ENCODE results near the gene ATRX. TPM values are rescaled to one million over a fixed set of nuclear protein-coding genes. Genes with fewer than 3 reads are reported as not detected.

The ATRX gene
- total and polyA plus RNA-seq, 2 experiments from 2014 or later: 41.4 to 72.1 TPM

DNA sequence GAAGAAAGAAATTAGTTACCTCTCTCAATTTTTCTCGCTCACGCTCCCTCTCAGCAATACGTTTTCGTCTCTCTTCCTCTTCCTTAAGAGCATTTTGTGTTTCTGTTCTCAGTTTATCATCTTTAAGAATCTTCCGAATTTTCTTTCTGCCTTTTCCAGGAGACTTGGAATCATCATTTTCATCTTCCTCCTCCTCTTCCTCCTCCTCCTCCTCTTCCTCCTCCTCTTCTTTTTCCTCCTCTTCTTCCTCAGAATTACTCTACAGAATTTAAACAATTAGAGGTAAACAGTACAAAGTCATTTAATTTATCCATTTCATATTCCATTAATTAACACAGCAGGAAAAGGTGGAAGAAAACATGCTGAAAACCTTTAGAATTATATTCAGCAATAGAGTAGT, 133.9 kb downstream of the ATRX start:
- no peak overlapping the region for H3K4me2 ChIP-seq
- H3K79me2 ChIP-seq: no peaks in the 10 kb centered on the region
- no peak overlapping the region for H3K27ac ChIP-seq
- no peak for DNase-seq (ENCODE audit: low spot score)
- TF ChIP-seq EZH2 (IDR thresholded peaks at IDR 0.05; ENCODE audit: borderline replicate concordance): no peak
- TF ChIP-seq EZH2phosphoT487 (IDR thresholded peaks at IDR 0.05; ENCODE audit: low read depth, severe bottlenecking, unreplicated experiment): no peak
- TF ChIP-seq, protein P1, sequence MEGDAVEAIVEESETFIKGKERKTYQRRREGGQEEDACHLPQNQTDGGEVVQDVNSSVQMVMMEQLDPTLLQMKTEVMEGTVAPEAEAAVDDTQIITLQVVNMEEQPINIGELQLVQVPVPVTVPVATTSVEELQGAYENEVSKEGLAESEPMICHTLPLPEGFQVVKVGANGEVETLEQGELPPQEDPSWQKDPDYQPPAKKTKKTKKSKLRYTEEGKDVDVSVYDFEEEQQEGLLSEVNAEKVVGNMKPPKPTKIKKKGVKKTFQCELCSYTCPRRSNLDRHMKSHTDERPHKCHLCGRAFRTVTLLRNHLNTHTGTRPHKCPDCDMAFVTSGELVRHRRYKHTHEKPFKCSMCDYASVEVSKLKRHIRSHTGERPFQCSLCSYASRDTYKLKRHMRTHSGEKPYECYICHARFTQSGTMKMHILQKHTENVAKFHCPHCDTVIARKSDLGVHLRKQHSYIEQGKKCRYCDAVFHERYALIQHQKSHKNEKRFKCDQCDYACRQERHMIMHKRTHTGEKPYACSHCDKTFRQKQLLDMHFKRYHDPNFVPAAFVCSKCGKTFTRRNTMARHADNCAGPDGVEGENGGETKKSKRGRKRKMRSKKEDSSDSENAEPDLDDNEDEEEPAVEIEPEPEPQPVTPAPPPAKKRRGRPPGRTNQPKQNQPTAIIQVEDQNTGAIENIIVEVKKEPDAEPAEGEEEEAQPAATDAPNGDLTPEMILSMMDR (IDR thresholded peaks at IDR 0.05; ENCODE audit: poor library complexity): no peak
- 94% methylated on average over 5 of the region's 5 CpGs for WGBS (ENCODE audit: low lambda C conversion rate, missing lambda C conversion rate)
- no peak overlapping the region for H2AFZ ChIP-seq
- no peaks in the 10 kb centered on the region for H3K9me2 ChIP-seq (replicated peaks; ENCODE audit: insufficient read depth)
- H3K36me3 ChIP-seq (replicated peaks; ENCODE audit: insufficient read depth, low read depth): peaks cover 4% of the 10 kb centered on the region
- no peaks in the 10 kb centered on the region for H3K4me1 ChIP-seq (ENCODE audit: insufficient read depth)
- no peak overlapping the region for H3K4me3 ChIP-seq
- no peaks in the 10 kb centered on the region for H3K27me3 ChIP-seq
- no peaks in the 10 kb centered on the region for H3K9me3 ChIP-seq (ENCODE audit: low read depth)
- H4K20me1 ChIP-seq (ENCODE audit: insufficient read depth, poor library complexity, severe bottlenecking): peaks cover 3% of the 10 kb centered on the region

DNA sequence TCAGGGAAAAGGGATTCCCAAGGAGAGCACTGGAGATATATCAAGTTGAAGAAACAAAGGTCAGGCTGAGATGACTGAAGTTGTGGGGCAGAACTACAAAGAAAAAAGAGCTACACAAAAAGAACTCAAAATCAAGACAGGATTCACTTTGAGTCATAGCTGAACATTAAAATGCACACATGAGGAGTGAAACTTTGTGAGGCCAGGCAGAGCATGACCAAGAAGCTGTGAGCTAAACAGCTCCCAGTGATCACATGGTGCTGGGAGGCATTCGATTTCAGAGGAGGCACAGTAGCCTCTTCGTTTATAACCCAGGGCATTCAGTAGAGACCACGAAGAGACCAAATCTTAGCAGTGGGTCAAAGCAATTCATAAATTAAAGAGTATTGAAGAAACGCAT, 145.3 kb downstream of the ATRX start:
- Histone ChIP-seq H3K27me3 (no peaks in the 10 kb centered on the region), H2AFZ (no peak overlapping the region), H3K27ac (no peak overlapping the region), H3K4me1 (ENCODE audit: insufficient read depth) (no peaks in the 10 kb centered on the region), H3K36me3 (replicated peaks; ENCODE audit: insufficient read depth, low read depth) (no peaks in the 10 kb centered on the region), H3K9me3 (ENCODE audit: low read depth) (no peaks in the 10 kb centered on the region), H3K4me2 (no peak overlapping the region), H3K4me3 (no peak overlapping the region), H3K79me2 (peaks cover 13% of the 10 kb centered on the region), H3K9me2 (replicated peaks; ENCODE audit: insufficient read depth) (no peaks in the 10 kb centered on the region), H4K20me1 (ENCODE audit: insufficient read depth, poor library complexity, severe bottlenecking) (no peaks in the 10 kb centered on the region)
- TF ChIP-seq EZH2phosphoT487 (IDR thresholded peaks at IDR 0.05; ENCODE audit: low read depth, severe bottlenecking, unreplicated experiment) (no peak), EZH2 (IDR thresholded peaks at IDR 0.05; ENCODE audit: borderline replicate concordance) (no peak)
- TF ChIP-seq, protein P1 (IDR thresholded peaks at IDR 0.05; ENCODE audit: poor library complexity): no peak
- no peak for DNase-seq (ENCODE audit: low spot score)
- 69% methylated on average over 4 of the region's 4 CpGs for WGBS (ENCODE audit: low lambda C conversion rate, missing lambda C conversion rate)

DNA sequence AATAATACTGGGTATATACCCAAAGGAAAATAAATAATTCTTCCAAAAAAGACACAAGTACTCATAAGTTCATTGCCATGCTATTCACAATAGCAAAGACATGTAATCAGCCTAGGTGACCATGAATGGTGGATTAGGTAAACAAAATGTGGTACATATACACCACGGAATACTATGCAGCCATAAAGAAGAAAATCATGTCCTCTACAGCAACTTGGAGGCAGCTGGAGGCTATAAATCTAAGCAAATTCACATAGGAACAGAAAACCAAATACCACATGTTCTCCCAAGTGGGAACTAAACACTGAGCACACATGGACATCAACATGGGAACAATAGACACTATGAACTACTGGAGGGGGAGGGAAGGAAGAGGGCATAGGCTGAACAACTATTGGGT, 146.2 kb downstream of the ATRX start:
- no peak for TF ChIP-seq EZH2 (IDR thresholded peaks at IDR 0.05; ENCODE audit: borderline replicate concordance)
- TF ChIP-seq EZH2phosphoT487 (IDR thresholded peaks at IDR 0.05; ENCODE audit: low read depth, severe bottlenecking, unreplicated experiment): no peak
- TF ChIP-seq, protein P1 (IDR thresholded peaks at IDR 0.05; ENCODE audit: poor library complexity): no peak
- DNase-seq (ENCODE audit: low spot score): no peak
- Histone ChIP-seq H3K36me3 (replicated peaks; ENCODE audit: insufficient read depth, low read depth) (no peaks in the 10 kb centered on the region), H3K4me2 (no peak overlapping the region), H3K9me3 (ENCODE audit: low read depth) (no peaks in the 10 kb centered on the region), H3K27me3 (no peaks in the 10 kb centered on the region), H3K4me3 (no peak overlapping the region), H3K79me2 (peaks cover 13% of the 10 kb centered on the region), H2AFZ (no peak overlapping the region), H4K20me1 (ENCODE audit: insufficient read depth, poor library complexity, severe bottlenecking) (no peaks in the 10 kb centered on the region), H3K27ac (no peak overlapping the region), H3K9me2 (replicated peaks; ENCODE audit: insufficient read depth) (no peaks in the 10 kb centered on the region), H3K4me1 (ENCODE audit: insufficient read depth) (no peaks in the 10 kb centered on the region)
- WGBS (ENCODE audit: low lambda C conversion rate, missing lambda C conversion rate): 70% methylated on average over 1 of the region's 1 CpG

DNA sequence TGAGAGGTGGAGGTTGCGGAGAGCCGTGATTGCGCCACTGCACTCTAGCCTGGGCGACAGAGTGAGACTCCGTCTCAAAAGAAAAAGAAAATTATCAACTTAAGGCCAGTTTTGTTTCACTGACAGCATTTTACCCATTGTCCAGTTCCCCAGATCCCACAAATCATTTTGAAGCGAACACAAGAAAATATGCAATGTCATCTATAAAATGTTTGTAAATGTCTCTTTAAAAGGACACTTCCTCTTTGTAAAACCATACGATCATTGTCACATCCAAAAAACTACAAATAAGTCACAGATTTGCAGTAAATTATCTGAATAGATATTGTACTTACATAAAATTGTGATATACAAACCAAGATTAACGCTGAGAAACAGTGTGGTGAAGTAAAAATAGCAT, 147.6 kb downstream of the ATRX start:
- no peaks in the 10 kb centered on the region for H3K27me3 ChIP-seq
- peaks cover 6% of the 10 kb centered on the region for H3K79me2 ChIP-seq
- no peak overlapping the region for H3K27ac ChIP-seq
- H3K4me2 ChIP-seq: no peak overlapping the region
- 84% methylated on average over 8 of the region's 8 CpGs for WGBS (ENCODE audit: low lambda C conversion rate, missing lambda C conversion rate)
- no peaks in the 10 kb centered on the region for H4K20me1 ChIP-seq (ENCODE audit: insufficient read depth, poor library complexity, severe bottlenecking)
- H3K4me1 ChIP-seq (ENCODE audit: insufficient read depth): no peaks in the 10 kb centered on the region
- no peak overlapping the region for H3K4me3 ChIP-seq
- no peak for TF ChIP-seq EZH2 (IDR thresholded peaks at IDR 0.05; ENCODE audit: borderline replicate concordance)
- TF ChIP-seq, protein P1 (IDR thresholded peaks at IDR 0.05; ENCODE audit: poor library complexity): no peak
- no peak for TF ChIP-seq EZH2phosphoT487 (IDR thresholded peaks at IDR 0.05; ENCODE audit: low read depth, severe bottlenecking, unreplicated experiment)
- H3K9me3 ChIP-seq (ENCODE audit: low read depth): no peaks in the 10 kb centered on the region
- no peak for DNase-seq (ENCODE audit: low spot score)
- no peaks in the 10 kb centered on the region for H3K9me2 ChIP-seq (replicated peaks; ENCODE audit: insufficient read depth)
- H2AFZ ChIP-seq: no peak overlapping the region
- H3K36me3 ChIP-seq (replicated peaks; ENCODE audit: insufficient read depth, low read depth): no peaks in the 10 kb centered on the region

Data from hepatocyte (in vitro differentiated cells).